GM13976 (cell line): Measurements from ENCODE around the gene FAM234A.

ENCODE experiments used
- DNase-seq: peaks from one replicate; pipeline ENCODE4 v3.0.0; 2012; ENCODE audit warnings: low spot score
- in situ Hi-C: fragments of 300-500 bp; cut with MboI; formaldehyde crosslinking; loops from one replicate; pipeline ENCODE4 v1.12.0; 2022; ENCODE audit warnings: low sequenced_read_pairs, mixed read lengths, inconsistent platforms; ENCODE audit not compliant: unreplicated experiment
- TF ChIP-seq, protein P1 (sequence below): IDR thresholded peaks from 2 replicates; pipeline ENCODE4 v1.5.1; 2012; ENCODE audit warnings: borderline replicate concordance, mild to moderate bottlenecking; ENCODE audit not compliant: insufficient read depth; ENCODE audit errors: extremely low read depth, missing control alignments, control extremely low read depth

The FAM234A gene

DNA sequence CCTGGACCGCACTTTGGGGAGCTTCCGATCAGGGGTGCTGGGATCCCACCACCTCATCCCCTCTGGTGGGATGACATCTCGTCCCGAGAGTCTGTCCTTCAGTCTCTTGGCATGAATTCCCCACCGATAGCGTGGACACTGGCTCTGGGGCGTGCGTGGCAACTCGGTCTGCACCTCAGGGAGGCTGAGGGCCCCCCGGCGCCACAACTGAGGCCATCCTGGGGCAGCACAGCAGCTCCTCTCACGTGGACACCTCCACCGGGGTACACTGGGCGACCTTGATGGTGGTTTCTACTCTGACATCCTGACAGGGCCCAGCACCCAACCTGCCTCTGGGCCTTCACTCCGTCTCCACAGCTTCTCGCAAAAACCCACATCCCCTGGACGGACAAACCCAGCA, 56.9 kb downstream of the FAM234A start:
- DNase-seq = no peak
- TF ChIP-seq, protein P1, sequence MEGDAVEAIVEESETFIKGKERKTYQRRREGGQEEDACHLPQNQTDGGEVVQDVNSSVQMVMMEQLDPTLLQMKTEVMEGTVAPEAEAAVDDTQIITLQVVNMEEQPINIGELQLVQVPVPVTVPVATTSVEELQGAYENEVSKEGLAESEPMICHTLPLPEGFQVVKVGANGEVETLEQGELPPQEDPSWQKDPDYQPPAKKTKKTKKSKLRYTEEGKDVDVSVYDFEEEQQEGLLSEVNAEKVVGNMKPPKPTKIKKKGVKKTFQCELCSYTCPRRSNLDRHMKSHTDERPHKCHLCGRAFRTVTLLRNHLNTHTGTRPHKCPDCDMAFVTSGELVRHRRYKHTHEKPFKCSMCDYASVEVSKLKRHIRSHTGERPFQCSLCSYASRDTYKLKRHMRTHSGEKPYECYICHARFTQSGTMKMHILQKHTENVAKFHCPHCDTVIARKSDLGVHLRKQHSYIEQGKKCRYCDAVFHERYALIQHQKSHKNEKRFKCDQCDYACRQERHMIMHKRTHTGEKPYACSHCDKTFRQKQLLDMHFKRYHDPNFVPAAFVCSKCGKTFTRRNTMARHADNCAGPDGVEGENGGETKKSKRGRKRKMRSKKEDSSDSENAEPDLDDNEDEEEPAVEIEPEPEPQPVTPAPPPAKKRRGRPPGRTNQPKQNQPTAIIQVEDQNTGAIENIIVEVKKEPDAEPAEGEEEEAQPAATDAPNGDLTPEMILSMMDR = no peak
- in situ Hi-C loops = no loop called here

DNA sequence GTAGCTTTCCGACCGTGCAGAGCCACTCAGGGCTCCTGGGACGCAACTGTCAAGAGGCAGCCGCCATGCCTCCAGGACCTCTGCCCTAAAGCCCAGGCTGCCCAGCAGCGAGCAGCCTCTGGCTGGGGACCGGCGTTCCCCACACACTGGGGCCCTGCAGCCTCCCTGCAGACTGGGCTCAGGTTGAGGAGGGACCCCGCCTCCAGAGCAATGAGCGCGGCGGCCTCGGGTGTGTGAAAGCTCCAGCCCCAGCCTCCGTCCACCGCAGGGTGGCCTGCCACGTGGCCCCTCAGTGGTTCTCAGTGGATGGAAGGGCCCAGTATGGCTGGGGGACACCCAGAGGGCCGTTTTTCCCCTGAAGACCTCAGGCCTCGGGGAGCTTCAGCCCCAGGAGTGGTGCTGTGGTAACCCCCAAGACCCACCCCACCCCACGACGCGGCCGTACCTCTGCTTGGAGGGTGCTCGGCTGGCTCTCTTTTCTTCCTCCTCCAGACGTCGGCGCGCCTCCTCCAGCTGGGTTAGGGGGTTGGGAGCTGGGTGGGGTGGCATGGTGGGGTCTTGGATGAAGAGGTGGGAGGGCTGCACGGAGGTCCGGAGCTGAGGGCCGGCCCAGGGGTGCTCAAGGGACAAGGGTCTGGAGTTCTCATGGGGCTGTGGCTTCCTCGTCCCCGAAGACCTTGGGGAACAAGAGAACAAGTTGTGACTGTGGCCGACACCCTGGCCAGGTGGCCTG, 58.6 kb downstream of the FAM234A start:
- TF ChIP-seq, protein P1 = no peak
- in situ Hi-C loops = no loop called here
- no peak for DNase-seq

DNA sequence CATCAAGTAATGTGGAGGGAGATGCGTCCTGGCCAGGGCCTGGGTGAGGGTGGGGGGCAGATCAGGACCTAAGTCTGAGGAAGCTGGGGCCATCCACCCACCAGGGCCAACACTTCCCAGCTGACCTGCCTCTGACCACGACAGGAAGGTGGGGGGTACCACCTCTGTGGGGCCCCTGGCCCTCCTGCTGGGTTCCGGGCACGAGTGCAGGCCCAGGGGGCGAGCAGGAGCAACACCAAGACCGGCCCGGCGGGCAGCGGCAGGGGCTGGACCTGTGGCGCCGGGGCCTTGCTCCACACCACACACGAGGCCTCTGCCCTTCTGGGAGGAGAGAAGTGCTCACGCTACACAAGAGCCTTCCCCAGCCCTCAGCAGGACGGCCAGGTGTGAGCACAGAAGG, 61.7 kb downstream of the FAM234A start:
- no peak for DNase-seq
- in situ Hi-C loops = no loop called here
- TF ChIP-seq, protein P1 = no peak

DNA sequence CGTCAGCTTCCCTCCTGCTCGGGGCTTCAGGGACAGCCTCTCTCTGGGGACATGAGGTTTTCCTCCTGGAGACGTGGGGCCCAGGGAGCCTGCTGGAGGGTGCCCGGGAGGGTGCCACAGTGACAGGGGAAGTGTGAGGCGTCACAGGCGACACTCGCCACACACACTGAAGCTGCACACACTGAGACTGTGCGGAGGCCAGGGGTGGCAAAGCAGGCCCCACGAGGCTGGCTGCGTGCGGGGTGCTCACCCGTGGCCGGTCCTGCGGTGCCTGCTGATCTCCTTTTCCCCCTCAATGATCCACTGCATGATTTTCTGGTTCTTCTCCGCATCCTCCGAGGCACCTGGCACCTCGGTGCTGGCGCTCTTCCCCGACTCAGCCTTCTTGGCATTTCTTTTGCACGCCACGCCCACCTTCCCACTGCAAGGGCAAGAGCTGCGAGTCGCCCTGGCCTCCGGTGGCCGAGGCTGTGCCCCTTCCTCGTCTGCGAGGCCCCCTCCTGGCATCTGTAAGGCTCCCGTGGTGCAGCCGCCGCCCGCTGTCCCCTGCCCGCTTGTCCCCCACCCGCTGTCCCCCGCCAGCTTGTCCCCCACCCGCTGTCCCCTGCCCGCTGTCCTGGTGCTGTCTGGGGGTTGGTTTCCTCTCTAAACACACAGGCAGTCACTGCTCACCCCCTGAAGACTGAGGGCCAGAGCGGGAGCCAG, 62.3 kb downstream of the FAM234A start:
- in situ Hi-C loops = no loop called here
- TF ChIP-seq, protein P1 = no peak
- no peak for DNase-seq

DNA sequence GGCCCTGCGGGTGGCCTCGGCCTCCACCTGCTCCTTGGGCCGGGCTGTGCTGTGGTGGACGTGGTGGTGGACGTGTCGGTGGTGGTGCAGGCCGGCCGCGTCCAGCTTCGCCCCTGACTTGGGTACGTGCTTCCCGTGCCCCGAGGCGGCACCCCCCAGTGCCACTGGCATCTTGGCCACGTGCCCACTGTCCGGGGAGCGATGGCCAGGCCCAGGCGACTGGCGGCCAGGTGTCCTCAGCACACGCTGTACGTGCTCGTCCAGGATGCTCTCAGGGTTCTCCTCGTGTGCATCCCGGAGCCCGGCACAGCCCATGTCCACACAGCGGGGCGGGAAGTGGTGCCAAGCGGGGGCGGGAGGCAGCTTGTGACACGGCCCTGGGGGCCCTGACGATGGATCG, 63.2 kb downstream of the FAM234A start:
- no peak for DNase-seq
- TF ChIP-seq, protein P1 = no peak
- in situ Hi-C loops = no loop called here

DNA sequence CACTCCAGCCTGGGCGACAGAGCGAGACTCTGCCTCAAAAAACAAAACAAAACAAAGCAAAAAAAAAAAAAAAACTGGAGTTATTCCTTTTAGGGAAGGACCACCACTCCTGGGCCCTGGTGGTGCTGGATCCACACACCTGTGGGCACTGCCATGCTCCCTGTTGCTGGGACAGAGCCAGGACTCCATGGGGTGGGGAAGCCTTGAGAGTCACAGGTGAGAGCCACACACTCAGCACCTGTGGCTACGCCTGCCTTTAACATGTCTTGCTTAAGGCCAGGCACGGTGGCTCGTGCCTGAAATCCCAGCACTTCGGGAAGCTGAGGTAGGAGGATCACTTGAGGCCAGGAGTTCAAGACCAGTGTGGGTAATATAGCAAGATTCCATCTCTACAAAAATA, 66.6 kb downstream of the FAM234A start:
- in situ Hi-C loops = no loop called here
- TF ChIP-seq, protein P1 = no peak
- DNase-seq = no peak

DNA sequence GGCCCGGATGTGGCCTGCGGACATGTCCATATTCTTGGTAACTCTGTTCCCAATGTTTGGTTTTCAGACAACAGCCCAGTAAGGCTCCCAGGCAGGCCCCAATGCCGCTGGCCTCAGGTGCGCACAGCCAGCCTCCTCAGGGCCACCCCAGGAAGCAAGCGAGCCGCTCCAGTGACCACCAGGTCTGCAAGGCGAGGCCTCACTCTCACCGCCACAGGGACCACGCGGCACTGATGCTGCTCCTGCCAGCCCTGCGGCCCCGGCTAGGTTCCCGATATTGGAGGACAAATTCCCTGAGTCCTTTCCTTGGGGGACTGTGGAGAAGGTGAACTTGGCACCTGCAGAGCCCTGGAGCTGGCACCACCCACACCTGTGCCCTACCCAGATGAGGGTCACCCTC, 67.3 kb downstream of the FAM234A start:
- DNase-seq = no peak
- TF ChIP-seq, protein P1 = no peak
- in situ Hi-C loops = no loop called here
